ENCODE data around the gene MAS1.
"Not testable (repeated sequence)": the region's sequence is repeated elsewhere in the genome, so short reads cannot be mapped to it uniquely, and the experiment has no call there.

MAS1 gene

GRCh38 chr6:159858259-159858658 is 32.5 kb upstream of the MAS1 start:
- no peak for TF ChIP-seq CTCF (conservative IDR thresholded peaks at IDR 0.05)
- no peak overlapping the region for H3K27ac ChIP-seq

DNA sequence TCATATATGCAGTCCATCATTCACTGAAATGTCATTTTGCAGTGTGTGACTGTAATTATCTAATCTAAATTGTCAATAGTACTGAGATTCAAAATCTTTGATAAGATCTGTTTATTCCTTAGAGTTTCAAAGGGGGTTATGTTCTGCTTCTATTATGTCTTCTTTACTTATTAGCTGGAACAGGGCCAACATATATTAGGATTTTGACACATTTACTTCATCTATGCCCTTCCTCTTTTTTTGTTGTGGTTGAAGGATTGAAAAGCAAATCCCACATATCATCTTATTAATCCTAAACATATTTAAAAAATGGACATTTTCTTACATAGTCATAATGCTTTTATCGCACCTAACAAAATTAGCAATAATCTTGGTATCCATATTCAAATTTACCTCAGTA is 30.3 kb upstream of the MAS1 start:
- no peak overlapping the region for H3K27ac ChIP-seq
- TF ChIP-seq CTCF (conservative IDR thresholded peaks at IDR 0.05) = no peak

GRCh38 chr6:159862103-159862502 is 28.7 kb upstream of the MAS1 start:
- TF ChIP-seq CTCF (conservative IDR thresholded peaks at IDR 0.05) = no peak

GRCh38 chr6:159863341-159863740 is 27.4 kb upstream of the MAS1 start:
- not testable (repeated sequence) for H3K27ac ChIP-seq
- peak; percentile 66 for TF ChIP-seq CTCF (conservative IDR thresholded peaks at IDR 0.05)

More at GRCh38 chr6:159862103-159862502, 28.7 kb upstream of the MAS1 start:
- H3K27ac ChIP-seq = no peak overlapping the region

DNA sequence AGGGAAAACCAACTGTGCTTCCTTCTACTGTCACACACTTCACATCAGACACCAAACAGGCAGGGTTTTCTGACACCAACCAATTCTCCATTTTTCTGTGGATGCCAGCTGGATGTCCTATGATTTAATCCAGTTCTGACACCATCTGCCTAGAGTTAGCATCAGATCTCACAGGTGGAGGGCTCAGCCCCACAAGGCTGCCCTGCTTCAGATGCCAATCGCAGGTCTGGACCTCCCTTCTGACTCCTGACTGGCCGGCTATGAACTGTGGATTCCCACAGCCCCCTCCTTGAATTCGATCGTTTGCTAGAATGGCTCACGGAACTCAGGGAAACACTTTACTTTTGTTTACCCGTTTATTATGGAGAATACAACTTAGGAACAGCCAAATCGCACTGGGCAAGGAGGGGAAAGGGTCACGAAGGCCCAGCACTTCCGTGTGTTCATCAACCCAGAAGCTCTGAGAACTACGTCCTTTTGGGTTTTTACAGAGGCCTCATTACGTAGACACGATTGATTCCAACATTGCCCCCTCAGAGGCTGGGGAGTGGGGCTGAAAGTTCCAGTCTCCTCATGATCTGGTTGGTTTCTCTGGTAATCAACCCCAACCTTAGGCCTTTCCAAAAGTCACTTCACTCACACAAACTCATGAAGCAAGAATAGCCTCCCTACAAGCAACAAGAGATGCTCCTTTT is 25.4 kb upstream of the MAS1 start:
- no peak overlapping the region for H3K27ac ChIP-seq
- TF ChIP-seq CTCF (conservative IDR thresholded peaks at IDR 0.05) = no peak

GRCh38 chr6:159866286-159867247 is 24.2 kb upstream of the MAS1 start:
- H3K27ac ChIP-seq = no peak overlapping the region
- TF ChIP-seq CTCF (conservative IDR thresholded peaks at IDR 0.05) = no peak

- TF ChIP-seq CTCF (conservative IDR thresholded peaks at IDR 0.05) = no peak
- no peak overlapping the region for H3K27ac ChIP-seq
Observed at GRCh38 chr6:159871241-159871640, 19.5 kb upstream of the MAS1 start.

Measured in VCaP (cell line).